Transverse colon (tissue), 4 donors: ENCODE measurements around the gene RRAD.

Experiments
- CTCF ChIP-seq, 5 experiments: fragments of 200-600 bp in 3 of 5; fragments of 450-650 bp in 2 of 5; sonication (generic) in 3 of 5; IDR thresholded peaks; 1 replicate in 2 of 5; 2 replicates in 3 of 5; pipeline ENCODE4 v1.5.1; 2016 to 2017; ENCODE audit warnings: antibody characterized with exemption in 5 of 5, inconsistent platforms in 3 of 5, mild to moderate bottlenecking in 2 of 5, moderate library complexity in 1 of 5
- POLR2A ChIP-seq: fragments of 450-650 bp; IDR thresholded peaks from one replicate; pipeline ENCODE4 v1.6.1; 2016; ENCODE audit warnings: antibody characterized with exemption, mild to moderate bottlenecking, moderate library complexity
- POLR2AphosphoS5 ChIP-seq, 3 donors: sonication (generic); formaldehyde crosslinking; IDR thresholded peaks; one replicate each; pipeline ENCODE4 v1.6.1; 2016; ENCODE audit warnings: antibody characterized with exemption in 3 of 3

DNA sequence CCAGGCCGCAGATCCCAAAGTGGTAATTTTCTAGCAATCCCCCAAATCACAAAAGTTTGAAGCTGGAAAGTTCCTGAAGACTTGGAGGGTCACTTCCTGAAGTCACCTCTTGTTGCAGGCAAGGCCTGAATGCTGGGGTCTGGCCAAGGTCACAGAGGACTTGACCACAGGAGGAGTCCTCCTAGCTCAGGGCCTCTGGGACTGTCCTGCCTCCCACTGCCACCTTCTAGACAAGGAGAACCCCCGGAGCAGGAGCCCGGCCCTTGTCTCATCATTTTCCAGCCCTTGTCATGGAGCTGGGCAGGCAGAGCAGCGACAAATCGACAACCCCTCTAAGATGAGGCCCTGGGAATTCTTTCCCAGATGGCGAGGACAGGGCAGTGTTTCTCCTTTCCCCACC, 7.0 kb downstream of the RRAD start:
- TF ChIP-seq CTCF (IDR thresholded peaks at IDR 0.05) (no peak), POLR2A (no peak), POLR2AphosphoS5 (IDR thresholded peaks at IDR 0.05) (no peak)
